BLaER1 (cell line): ENCODE results near the gene VPS37B.

ENCODE experiments used
- H3K27ac ChIP-seq: shearing (Covaris generic); formaldehyde crosslinking; 2 replicates; pipeline ENCODE4 v1.8.1; 2022
- H3K27me3 ChIP-seq: shearing (Covaris generic); formaldehyde crosslinking; 2 replicates; pipeline ENCODE4 v1.8.1; 2022
- H3K36me3 ChIP-seq: shearing (Covaris generic); formaldehyde crosslinking; 2 replicates; pipeline ENCODE4 v1.8.1; 2022
- H3K4me1 ChIP-seq: shearing (Covaris generic); formaldehyde crosslinking; 2 replicates; pipeline ENCODE4 v1.8.1; 2022
- H3K4me2 ChIP-seq: shearing (Covaris generic); formaldehyde crosslinking; 2 replicates; pipeline ENCODE4 v1.8.1; 2022
- H3K4me3 ChIP-seq: shearing (Covaris generic); formaldehyde crosslinking; 2 replicates; pipeline ENCODE4 v1.8.1; 2022
- H3K9ac ChIP-seq: shearing (Covaris generic); formaldehyde crosslinking; 2 replicates; pipeline ENCODE4 v1.8.1; 2022
- H3K9me3 ChIP-seq: shearing (Covaris generic); formaldehyde crosslinking; 2 replicates; pipeline ENCODE4 v1.8.1; 2022
- H4K20me1 ChIP-seq: shearing (Covaris generic); formaldehyde crosslinking; 2 replicates; pipeline ENCODE4 v1.8.1; 2022
- Cebpa-rat ChIP-seq: shearing (Covaris generic); IDR thresholded peaks from 2 replicates; pipeline ENCODE4 v1.8.1; 2022

VPS37B gene

GRCh38 chr12:122855071-122855829, 40.7 kb downstream of the VPS37B start:
- Histone ChIP-seq H3K4me2 (peak overlapping the region; percentile 78), H3K36me3 (peaks cover 87% of the 10 kb centered on the region), H3K27me3 (no peaks in the 10 kb centered on the region), H3K9me3 (no peaks in the 10 kb centered on the region), H4K20me1 (peaks cover 83% of the 10 kb centered on the region), H3K9ac (0 out of 2 replicates have a peak overlapping the region, but pooled peaks have one; percentile 29), H3K4me3 (0 out of 2 replicates have a peak overlapping the region, but pooled peaks have one; percentile 7), H3K4me1 (peaks cover 58% of the 10 kb centered on the region), H3K27ac (peak overlapping the region; percentile 55)
- no peak for TF ChIP-seq Cebpa-rat

- Histone ChIP-seq H3K9ac (no peak overlapping the region), H3K36me3 (peaks cover 85% of the 10 kb centered on the region), H3K9me3 (no peaks in the 10 kb centered on the region), H3K4me1 (peaks cover 51% of the 10 kb centered on the region), H3K4me2 (peak overlapping the region; percentile 78), H3K27ac (peak overlapping the region; percentile 55), H4K20me1 (peaks cover 82% of the 10 kb centered on the region), H3K27me3 (no peaks in the 10 kb centered on the region), H3K4me3 (no peak overlapping the region)
- no peak for TF ChIP-seq Cebpa-rat
Observed at GRCh38 chr12:122854554-122854953, 41.4 kb downstream of the VPS37B start.

- H3K27me3 ChIP-seq = no peaks in the 10 kb centered on the region
- H3K4me1 ChIP-seq = peaks cover 45% of the 10 kb centered on the region
- no peaks in the 10 kb centered on the region for H3K9me3 ChIP-seq
- H3K36me3 ChIP-seq = peaks cover 85% of the 10 kb centered on the region
- H3K4me3 ChIP-seq = no peak overlapping the region
- no peak overlapping the region for H3K27ac ChIP-seq
- H3K9ac ChIP-seq = no peak overlapping the region
- no peak overlapping the region for H3K4me2 ChIP-seq
- no peak for TF ChIP-seq Cebpa-rat
- peaks cover 82% of the 10 kb centered on the region for H4K20me1 ChIP-seq
Observed at GRCh38 chr12:122853582-122854245, 42.2 kb downstream of the VPS37B start.

GRCh38 chr12:122852336-122853275, 43.3 kb downstream of the VPS37B start:
- H3K9ac ChIP-seq = no peak overlapping the region
- H3K27me3 ChIP-seq = no peaks in the 10 kb centered on the region
- TF ChIP-seq Cebpa-rat = no peak
- H3K36me3 ChIP-seq = peaks cover 85% of the 10 kb centered on the region
- peaks cover 85% of the 10 kb centered on the region for H4K20me1 ChIP-seq
- peak overlapping the region; percentile 44 for H3K4me2 ChIP-seq
- no peak overlapping the region for H3K4me3 ChIP-seq
- H3K9me3 ChIP-seq = no peaks in the 10 kb centered on the region
- peaks cover 45% of the 10 kb centered on the region for H3K4me1 ChIP-seq
- peak overlapping the region; percentile 25; the same call in 1 of the 2 replicates for H3K27ac ChIP-seq

GRCh38 chr12:122851820-122852219, 44.1 kb downstream of the VPS37B start:
- Histone ChIP-seq H3K27me3 (no peaks in the 10 kb centered on the region), H4K20me1 (peaks cover 89% of the 10 kb centered on the region)

GRCh38 chr12:122850695-122851350, 45.1 kb downstream of the VPS37B start:
- H3K4me2 ChIP-seq = peak overlapping the region; percentile 44
- no peak overlapping the region for H3K9ac ChIP-seq
- peaks cover 91% of the 10 kb centered on the region for H4K20me1 ChIP-seq
- no peak for TF ChIP-seq Cebpa-rat
- no peaks in the 10 kb centered on the region for H3K9me3 ChIP-seq
- H3K27ac ChIP-seq = no peak overlapping the region
- no peak overlapping the region for H3K4me3 ChIP-seq
- peaks cover 47% of the 10 kb centered on the region for H3K4me1 ChIP-seq
- H3K27me3 ChIP-seq = no peaks in the 10 kb centered on the region
- peaks cover 85% of the 10 kb centered on the region for H3K36me3 ChIP-seq

More at GRCh38 chr12:122851820-122852219, 44.1 kb downstream of the VPS37B start:
- Histone ChIP-seq H3K36me3 (peaks cover 84% of the 10 kb centered on the region), H3K4me2 (peak overlapping the region; percentile 44), H3K9me3 (no peaks in the 10 kb centered on the region), H3K4me1 (peaks cover 46% of the 10 kb centered on the region), H3K4me3 (no peak overlapping the region), H3K9ac (no peak overlapping the region; the same call in 1 of the 2 replicates), H3K27ac (peak overlapping the region; percentile 25; the same call in 1 of the 2 replicates)
- no peak for TF ChIP-seq Cebpa-rat

- H4K20me1 ChIP-seq = peaks cover 91% of the 10 kb centered on the region
- no peak overlapping the region for H3K27ac ChIP-seq
- TF ChIP-seq Cebpa-rat = no peak
- peaks cover 47% of the 10 kb centered on the region for H3K4me1 ChIP-seq
- no peak overlapping the region for H3K9ac ChIP-seq
- H3K9me3 ChIP-seq = no peaks in the 10 kb centered on the region
- no peak overlapping the region for H3K4me2 ChIP-seq
- peaks cover 86% of the 10 kb centered on the region for H3K36me3 ChIP-seq
- H3K27me3 ChIP-seq = no peaks in the 10 kb centered on the region
- H3K4me3 ChIP-seq = no peak overlapping the region
Observed at GRCh38 chr12:122850048-122850445, 45.9 kb downstream of the VPS37B start.

GRCh38 chr12:122849352-122850047, 46.4 kb downstream of the VPS37B start:
- H4K20me1 ChIP-seq = peaks cover 91% of the 10 kb centered on the region
- no peak overlapping the region for H3K4me3 ChIP-seq
- H3K4me2 ChIP-seq = no peak overlapping the region

More at GRCh38 chr12:122849352-122850047, 46.4 kb downstream of the VPS37B start:
- H3K27me3 ChIP-seq = no peaks in the 10 kb centered on the region
- no peak overlapping the region for H3K27ac ChIP-seq
- peaks cover 47% of the 10 kb centered on the region for H3K4me1 ChIP-seq
- no peak overlapping the region for H3K9ac ChIP-seq
- peaks cover 86% of the 10 kb centered on the region for H3K36me3 ChIP-seq
- TF ChIP-seq Cebpa-rat = no peak
- H3K9me3 ChIP-seq = no peaks in the 10 kb centered on the region
